ENCODE data around the gene KLHL13.
"Not testable (repeated sequence)": the region's sequence is repeated elsewhere in the genome, so short reads cannot be mapped to it uniquely, and the experiment has no call there.

KLHL13 gene

DNA sequence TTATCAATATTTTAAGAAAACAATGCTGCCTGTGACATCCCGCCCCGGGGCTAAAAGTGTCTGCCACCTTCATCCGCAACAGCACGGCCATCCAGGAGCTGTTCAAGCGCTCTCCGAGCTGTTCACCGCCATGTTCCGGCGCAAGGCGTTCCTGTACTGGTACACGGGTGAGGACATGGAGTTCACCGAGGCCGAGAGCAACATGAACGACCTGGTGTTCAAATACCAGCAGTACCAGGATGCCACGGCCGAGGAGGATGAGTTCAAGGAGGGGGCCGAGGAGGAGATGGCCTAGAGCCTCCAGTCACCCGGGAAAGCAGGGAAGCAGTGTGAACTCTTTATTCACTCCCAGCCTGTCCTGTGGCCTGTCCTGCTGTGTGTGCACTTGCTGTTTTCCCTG, 12.1 kb upstream of the KLHL13 start:
- no peak for DNase-seq (ENCODE audit: extremely low read depth, insufficient read length)
- H3K36me3 ChIP-seq (ENCODE audit: control insufficient read depth, insufficient read depth, low read length) = no peaks in the 10 kb centered on the region
- TF ChIP-seq, protein P1, sequence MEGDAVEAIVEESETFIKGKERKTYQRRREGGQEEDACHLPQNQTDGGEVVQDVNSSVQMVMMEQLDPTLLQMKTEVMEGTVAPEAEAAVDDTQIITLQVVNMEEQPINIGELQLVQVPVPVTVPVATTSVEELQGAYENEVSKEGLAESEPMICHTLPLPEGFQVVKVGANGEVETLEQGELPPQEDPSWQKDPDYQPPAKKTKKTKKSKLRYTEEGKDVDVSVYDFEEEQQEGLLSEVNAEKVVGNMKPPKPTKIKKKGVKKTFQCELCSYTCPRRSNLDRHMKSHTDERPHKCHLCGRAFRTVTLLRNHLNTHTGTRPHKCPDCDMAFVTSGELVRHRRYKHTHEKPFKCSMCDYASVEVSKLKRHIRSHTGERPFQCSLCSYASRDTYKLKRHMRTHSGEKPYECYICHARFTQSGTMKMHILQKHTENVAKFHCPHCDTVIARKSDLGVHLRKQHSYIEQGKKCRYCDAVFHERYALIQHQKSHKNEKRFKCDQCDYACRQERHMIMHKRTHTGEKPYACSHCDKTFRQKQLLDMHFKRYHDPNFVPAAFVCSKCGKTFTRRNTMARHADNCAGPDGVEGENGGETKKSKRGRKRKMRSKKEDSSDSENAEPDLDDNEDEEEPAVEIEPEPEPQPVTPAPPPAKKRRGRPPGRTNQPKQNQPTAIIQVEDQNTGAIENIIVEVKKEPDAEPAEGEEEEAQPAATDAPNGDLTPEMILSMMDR (IDR thresholded peaks at IDR 0.05; ENCODE audit: insufficient read depth, low read length, poor library complexity, severe bottlenecking) = no peak
- H3K4me3 ChIP-seq (replicated peaks; ENCODE audit: low read depth, low read length) = no peak overlapping the region
- H3K27me3 ChIP-seq (replicated peaks; ENCODE audit: control insufficient read depth, insufficient read depth, low read length) = no peaks in the 10 kb centered on the region

DNA sequence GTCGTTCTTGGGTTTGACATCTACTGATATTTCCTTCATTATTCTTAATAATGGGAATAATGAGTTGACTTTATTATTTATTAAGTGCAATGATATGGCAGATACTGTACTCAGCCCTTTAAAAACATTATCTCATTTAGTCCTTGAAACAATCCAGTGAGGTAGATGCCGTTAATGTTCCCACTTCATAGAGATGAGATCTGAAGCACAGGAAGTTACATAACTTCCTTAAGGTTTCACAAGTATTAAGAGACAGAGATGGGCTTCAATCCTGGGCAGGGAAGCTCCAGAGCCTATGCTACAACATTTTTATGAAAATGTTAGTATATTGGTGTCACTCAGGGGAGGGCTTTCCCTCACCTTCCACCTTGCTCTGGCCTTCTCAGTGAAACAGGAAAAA, 9.7 kb upstream of the KLHL13 start:
- TF ChIP-seq, protein P1 (IDR thresholded peaks at IDR 0.05; ENCODE audit: insufficient read depth, low read length, poor library complexity, severe bottlenecking) = no peak
- H3K4me3 ChIP-seq (replicated peaks; ENCODE audit: low read depth, low read length) = no peak overlapping the region
- DNase-seq (ENCODE audit: extremely low read depth, insufficient read length) = no peak
- H3K27me3 ChIP-seq (replicated peaks; ENCODE audit: control insufficient read depth, insufficient read depth, low read length) = no peaks in the 10 kb centered on the region
- H3K36me3 ChIP-seq (ENCODE audit: control insufficient read depth, insufficient read depth, low read length) = no peaks in the 10 kb centered on the region

DNA sequence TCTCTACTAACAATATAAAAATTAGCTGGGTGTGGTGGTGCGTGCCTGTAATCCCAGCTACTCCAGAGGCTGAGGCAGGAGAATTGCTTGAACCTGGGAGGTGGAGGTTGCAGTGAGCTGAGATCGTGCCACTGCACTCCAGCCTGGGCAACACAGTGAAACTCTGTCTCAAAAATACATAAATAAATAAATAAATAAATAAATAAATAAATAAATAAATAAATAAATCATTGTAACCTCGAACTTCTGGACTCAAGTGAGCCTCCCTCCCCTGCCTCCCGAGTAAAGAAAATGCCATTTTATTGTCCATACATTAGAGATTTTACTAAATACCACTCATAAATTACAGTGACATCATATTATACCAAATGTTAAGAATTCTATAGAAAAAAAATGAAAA, 7.6 kb upstream of the KLHL13 start:
- DNase-seq (ENCODE audit: extremely low read depth, insufficient read length); H3K27me3 ChIP-seq (replicated peaks; ENCODE audit: control insufficient read depth, insufficient read depth, low read length); H3K4me3 ChIP-seq (replicated peaks; ENCODE audit: low read depth, low read length); H3K36me3 ChIP-seq (ENCODE audit: control insufficient read depth, insufficient read depth, low read length): not testable (repeated sequence)

DNA sequence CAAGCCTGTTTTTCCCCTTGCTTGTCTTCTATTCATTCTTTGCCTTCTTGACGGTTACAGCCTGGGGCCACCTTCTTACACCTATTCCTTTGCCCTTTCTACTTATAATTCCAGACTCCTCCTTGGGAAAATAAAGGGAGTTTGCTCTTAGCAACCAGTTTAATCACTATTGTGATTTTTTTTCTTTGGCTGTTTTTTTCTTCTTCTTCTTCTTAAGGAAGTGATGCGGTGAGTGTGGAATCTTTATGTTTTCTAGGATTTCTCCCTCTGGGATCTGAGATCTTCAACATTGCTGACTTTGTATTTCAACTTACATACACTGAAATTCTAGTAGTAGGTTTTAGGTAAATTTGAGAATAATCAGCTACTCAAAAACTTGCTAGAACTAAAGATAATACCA, 1.1 kb upstream of the KLHL13 start:
- Histone ChIP-seq H3K36me3 (ENCODE audit: control insufficient read depth, insufficient read depth, low read length) (no peaks in the 10 kb centered on the region), H3K27me3 (replicated peaks; ENCODE audit: control insufficient read depth, insufficient read depth, low read length) (no peaks in the 10 kb centered on the region), H3K4me3 (replicated peaks; ENCODE audit: low read depth, low read length) (no peak overlapping the region)
- TF ChIP-seq, protein P1 (IDR thresholded peaks at IDR 0.05; ENCODE audit: insufficient read depth, low read length, poor library complexity, severe bottlenecking) = no peak
- no peak for DNase-seq (ENCODE audit: extremely low read depth, insufficient read length)

DNA sequence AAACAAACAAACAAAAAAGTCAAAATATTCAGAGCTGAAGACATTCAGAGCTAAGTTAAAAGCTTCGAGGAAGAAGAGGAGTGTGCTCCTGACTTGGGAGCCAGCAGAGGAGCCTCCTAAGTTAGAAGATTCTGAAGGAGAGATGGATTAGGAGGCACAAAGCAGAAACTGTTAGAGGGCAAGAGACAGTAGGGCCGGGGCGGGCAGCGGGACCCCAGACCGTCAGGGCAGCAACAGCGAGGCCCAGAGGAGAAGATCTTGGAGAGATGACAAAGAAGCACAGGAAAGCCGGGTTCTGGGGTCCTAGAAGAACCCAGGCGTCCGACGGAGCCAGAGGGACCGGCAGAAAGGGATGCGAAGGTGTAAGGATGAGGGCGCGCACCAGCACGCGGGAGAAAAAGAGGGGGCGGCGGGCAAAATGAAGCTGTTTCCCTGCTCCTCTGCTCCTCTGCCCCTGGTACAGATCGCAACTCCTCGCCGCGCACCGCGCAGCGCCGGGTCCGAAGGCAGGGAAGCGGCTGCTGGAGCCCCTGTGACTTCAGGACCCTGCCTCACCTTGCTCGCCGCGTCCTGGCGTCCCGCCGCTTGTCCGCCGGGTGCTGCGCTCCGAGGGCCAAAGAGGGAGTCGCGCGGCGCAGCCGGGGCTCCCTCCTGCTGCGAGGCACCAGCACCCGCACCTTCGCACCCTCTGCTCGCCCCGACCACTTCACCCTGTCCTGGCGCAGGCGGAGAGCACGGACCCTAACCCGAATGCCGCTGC, 477 bp downstream of the KLHL13 start:
- no peaks in the 10 kb centered on the region for H3K27me3 ChIP-seq (replicated peaks; ENCODE audit: control insufficient read depth, insufficient read depth, low read length)
- no peaks in the 10 kb centered on the region for H3K36me3 ChIP-seq (ENCODE audit: control insufficient read depth, insufficient read depth, low read length)
- DNase-seq (ENCODE audit: extremely low read depth, insufficient read length) = no peak
- TF ChIP-seq, protein P1 (IDR thresholded peaks at IDR 0.05; ENCODE audit: insufficient read depth, low read length, poor library complexity, severe bottlenecking) = no peak
- peak overlapping the region; percentile 63 for H3K4me3 ChIP-seq (replicated peaks; ENCODE audit: low read depth, low read length)

DNA sequence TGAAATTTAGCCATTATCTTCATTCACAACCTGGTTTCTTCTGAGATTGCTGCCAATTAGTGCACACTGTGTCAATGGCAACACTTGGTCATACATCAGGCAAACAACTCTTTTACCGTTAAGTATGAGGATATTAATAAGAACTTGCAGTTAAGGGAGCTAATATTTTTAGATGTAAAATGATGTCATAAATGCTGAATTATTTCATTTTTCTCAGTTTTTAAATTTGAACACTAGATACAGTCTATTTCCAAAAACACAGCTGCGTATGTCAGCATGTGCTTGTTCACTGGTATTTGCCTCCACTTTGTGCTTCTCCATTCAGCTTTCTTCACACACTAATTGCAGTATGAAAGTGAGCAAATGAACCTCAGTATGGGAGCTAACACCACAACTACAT, 1.6 kb downstream of the KLHL13 start:
- DNase-seq (ENCODE audit: extremely low read depth, insufficient read length) = no peak
- no peak overlapping the region for H3K4me3 ChIP-seq (replicated peaks; ENCODE audit: low read depth, low read length)
- H3K36me3 ChIP-seq (ENCODE audit: control insufficient read depth, insufficient read depth, low read length) = no peaks in the 10 kb centered on the region
- TF ChIP-seq, protein P1 (IDR thresholded peaks at IDR 0.05; ENCODE audit: insufficient read depth, low read length, poor library complexity, severe bottlenecking) = no peak
- no peaks in the 10 kb centered on the region for H3K27me3 ChIP-seq (replicated peaks; ENCODE audit: control insufficient read depth, insufficient read depth, low read length)

All from GM06990 (cell line).